HG03521 (cell line): ENCODE data around the gene KATNB1.
"Not testable (repeated sequence)": the region's sequence is repeated elsewhere in the genome, so short reads cannot be mapped to it uniquely, and the experiment has no call there.

Experiments used
- ATAC-seq: cut with Tn5 transposase; IDR thresholded peaks from one replicate; pipeline ENCODE4 v1.9.1; 2021; ENCODE audit warnings: mild to moderate bottlenecking, moderate library complexity; ENCODE audit not compliant: unreplicated experiment

Gene KATNB1

GRCh38 chr16:57769541-57770145 is 34.1 kb downstream of the KATNB1 start:
- no peak for ATAC-seq

- ATAC-seq: no peak
Observed at GRCh38 chr16:57770361-57770760, 34.8 kb downstream of the KATNB1 start.

- no peak for ATAC-seq
Observed at GRCh38 chr16:57771141-57771785, 35.7 kb downstream of the KATNB1 start.

- no peak for ATAC-seq
Observed at GRCh38 chr16:57773019-57773418, 37.4 kb downstream of the KATNB1 start.

GRCh38 chr16:57773655-57774295 is 38.2 kb downstream of the KATNB1 start:
- ATAC-seq: no peak

- no peak for ATAC-seq
Observed at GRCh38 chr16:57774705-57775285, 39.2 kb downstream of the KATNB1 start.

- no peak for ATAC-seq
Observed at GRCh38 chr16:57775661-57776469, 40.3 kb downstream of the KATNB1 start.

- ATAC-seq: no peak
Observed at GRCh38 chr16:57778658-57779057, 43.1 kb downstream of the KATNB1 start.

GRCh38 chr16:57779836-57780235 is 44.3 kb downstream of the KATNB1 start:
- not testable (repeated sequence) for ATAC-seq

- no peak for ATAC-seq
Observed at GRCh38 chr16:57781349-57781740, 45.8 kb downstream of the KATNB1 start.

GRCh38 chr16:57781741-57782606 is 46.4 kb downstream of the KATNB1 start:
- ATAC-seq: no peak

GRCh38 chr16:57782607-57783055 is 47.1 kb downstream of the KATNB1 start:
- not testable (repeated sequence) for ATAC-seq

GRCh38 chr16:57783116-57783515 is 47.5 kb downstream of the KATNB1 start:
- ATAC-seq: no peak

GRCh38 chr16:57783883-57784282 is 48.3 kb downstream of the KATNB1 start:
- no peak for ATAC-seq

GRCh38 chr16:57784334-57784733 is 48.8 kb downstream of the KATNB1 start:
- no peak for ATAC-seq

GRCh38 chr16:57785385-57785784 is 49.8 kb downstream of the KATNB1 start:
- no peak for ATAC-seq

- ATAC-seq: no peak
Observed at GRCh38 chr16:57785924-57786323, 50.4 kb downstream of the KATNB1 start.

- ATAC-seq: no peak
Observed at GRCh38 chr16:57786632-57787518, 51.3 kb downstream of the KATNB1 start.

- no peak for ATAC-seq
Observed at GRCh38 chr16:57787519-57787905, 51.9 kb downstream of the KATNB1 start.
